OCI-M1 (cell line): ENCODE data around the gene GPX1.
"Not testable (repeated sequence)": the region's sequence is repeated elsewhere in the genome, so short reads cannot be mapped to it uniquely, and the experiment has no call there.

ENCODE experiments used
- DNase-seq: peaks from one replicate; lab custom pipeline; 2025; lab: John Stamatoyannopoulos, UW

GPX1 gene

GRCh38 chr3:49358217-49358883 is at the start of gene GPX1:
Gene GPX1 (minus strand): TSS chr3:49358353. CDS start chr3:49358278, 75 bp downstream.
- DNase-seq: peak; percentile 84

- no peak for DNase-seq
Measured at GRCh38 chr3:49406571-49407565, 48.7 kb upstream of the GPX1 start.

GRCh38 chr3:49405570-49405969 is 47.4 kb upstream of the GPX1 start:
- not testable (repeated sequence) for DNase-seq

GRCh38 chr3:49403891-49404290 is 45.7 kb upstream of the GPX1 start:
- no peak for DNase-seq

GRCh38 chr3:49401766-49402165 is 43.6 kb upstream of the GPX1 start:
- no peak for DNase-seq

- no peak for DNase-seq
Measured at GRCh38 chr3:49399461-49399860, 41.3 kb upstream of the GPX1 start.

- DNase-seq: peak; percentile 58
Measured at GRCh38 chr3:49397470-49397869, 39.3 kb upstream of the GPX1 start.

GRCh38 chr3:49391310-49391709 is 33.2 kb upstream of the GPX1 start:
- not testable (repeated sequence) for DNase-seq

- no peak for DNase-seq
Measured at GRCh38 chr3:49389297-49389696, 31.1 kb upstream of the GPX1 start.

- DNase-seq: no peak
Measured at GRCh38 chr3:49388289-49388820, 30.2 kb upstream of the GPX1 start.

- no peak for DNase-seq
Measured at GRCh38 chr3:49387721-49388120, 29.6 kb upstream of the GPX1 start.

- peak; percentile 56 for DNase-seq
Measured at GRCh38 chr3:49386056-49386756, 28.1 kb upstream of the GPX1 start.

- DNase-seq: no peak
Measured at GRCh38 chr3:49385617-49386016, 27.5 kb upstream of the GPX1 start.

GRCh38 chr3:49383387-49383786 is 25.2 kb upstream of the GPX1 start:
- DNase-seq: no peak

GRCh38 chr3:49378249-49378895 is 20.2 kb upstream of the GPX1 start:
- no peak for DNase-seq

- no peak for DNase-seq
Measured at GRCh38 chr3:49377483-49377882, 19.3 kb upstream of the GPX1 start.

- DNase-seq: no peak
Measured at GRCh38 chr3:49371946-49372345, 13.8 kb upstream of the GPX1 start.

GRCh38 chr3:49370585-49371290 is 12.6 kb upstream of the GPX1 start:
- DNase-seq: no peak

GRCh38 chr3:49362561-49362960 is 4.4 kb upstream of the GPX1 start:
- no peak for DNase-seq

- no peak for DNase-seq
Measured at GRCh38 chr3:49359623-49360022, 1.5 kb upstream of the GPX1 start.

- no peak for DNase-seq
Measured at GRCh38 chr3:49358884-49359225, 702 bp upstream of the GPX1 start.
